GM12891 (cell line): ENCODE results near the gene GCNA. TPM values are rescaled to one million over a fixed set of nuclear protein-coding genes. Genes with fewer than 3 reads are reported as not detected.

Experiments
- DNase-seq: peaks from one replicate; pipeline ENCODE4 v3.0.0; 2011; ENCODE audit warnings: low spot score; ENCODE audit not compliant: insufficient read length
- FAIRE-seq: peaks from 2 replicates; lab custom pipeline; 2011; peaks lifted over from hg19 to GRCh38; lab: Jason Lieb, UNC
- PAX5 ChIP-seq: IDR thresholded peaks from 2 replicates; pipeline ENCODE4 v1.6.1; 2011; ENCODE audit warnings: low read length, moderate library complexity, mild to moderate bottlenecking; ENCODE audit not compliant: insufficient read depth, severe bottlenecking
- POLR2A ChIP-seq: IDR thresholded peaks from 2 replicates; pipeline ENCODE4 v1.6.1; 2011; ENCODE audit warnings: low read depth, low read length, control low read depth
- POLR2AphosphoS5 ChIP-seq: IDR thresholded peaks from 2 replicates; pipeline ENCODE4 v1.6.1; 2011; ENCODE audit warnings: low read depth, low read length, control low read depth
- POU2F2 ChIP-seq: IDR thresholded peaks from 2 replicates; pipeline ENCODE4 v1.6.1; 2011; ENCODE audit warnings: low read depth, mild to moderate bottlenecking, control low read depth, low read length, moderate library complexity
- SPI1 ChIP-seq: IDR thresholded peaks from 2 replicates; pipeline ENCODE4 v1.6.1; 2011; ENCODE audit warnings: low read depth, low read length, control low read depth
- TAF1 ChIP-seq: IDR thresholded peaks from 2 replicates; pipeline ENCODE4 v1.6.1; 2011; ENCODE audit warnings: low read depth, low read length, control low read depth
- polyA plus RNA-seq: library from polyadenylated mRNA; unstranded; fragments of >200 nt; gene quantifications from one replicate; pipeline ENCODE4 v1.2.1, GENCODE V29; 2012; ENCODE audit warnings: low read depth, missing spikeins, inconsistent platforms; ENCODE audit not compliant: missing spikeins

Gene GCNA
- polyA plus RNA-seq, result 0.58 TPM

- DNase-seq (no peak), FAIRE-seq (no peak)
- no peak for TF ChIP-seq TAF1
- TF ChIP-seq POLR2A, result no peak
- no peak for TF ChIP-seq POU2F2
- TF ChIP-seq PAX5, result no peak
- TF ChIP-seq POLR2AphosphoS5, result no peak
- no peak for TF ChIP-seq SPI1
Observed at GRCh38 chrX:71578253-71579135, at the start of gene GCNA. TSS of gene GCNA (plus strand) at chrX:71578437. CDS start at chrX:71580822, 2,385 bp downstream.

- FAIRE-seq, result peak; percentile 95
- TF ChIP-seq SPI1, result no peak
- no peak for TF ChIP-seq TAF1
- no peak for TF ChIP-seq POU2F2
- TF ChIP-seq PAX5, result no peak
- no peak for TF ChIP-seq POLR2A
- no peak for DNase-seq
Observed at GRCh38 chrX:71532078-71532752, 46.0 kb upstream of the GCNA start.

- FAIRE-seq, result peak; percentile 98
- DNase-seq, result peak; percentile 25
- TF ChIP-seq TAF1, result peak; percentile 91
- no peak for TF ChIP-seq PAX5
- peak; percentile 85; the same call in 1 of the 2 replicates for TF ChIP-seq POLR2A
- TF ChIP-seq POU2F2, result peak; percentile 81; the same call in 1 of the 2 replicates
- TF ChIP-seq SPI1, result 0 out of 2 replicates have a peak, but pooled peaks have one; percentile 13
- peak; percentile 81 for TF ChIP-seq POLR2AphosphoS5
Observed at GRCh38 chrX:71532753-71533425, 45.3 kb upstream of the GCNA start, which contains the start of gene OGT. TSS of gene OGT (plus strand) at chrX:71533104. CDS start at chrX:71533300, 196 bp downstream.

- FAIRE-seq (no peak), DNase-seq (no peak)
- TF ChIP-seq PAX5 (no peak), POLR2A (no peak), SPI1 (no peak), POLR2AphosphoS5 (no peak), TAF1 (no peak), POU2F2 (no peak)
Observed at GRCh38 chrX:71533516-71533850, 44.8 kb upstream of the GCNA start.

DNA sequence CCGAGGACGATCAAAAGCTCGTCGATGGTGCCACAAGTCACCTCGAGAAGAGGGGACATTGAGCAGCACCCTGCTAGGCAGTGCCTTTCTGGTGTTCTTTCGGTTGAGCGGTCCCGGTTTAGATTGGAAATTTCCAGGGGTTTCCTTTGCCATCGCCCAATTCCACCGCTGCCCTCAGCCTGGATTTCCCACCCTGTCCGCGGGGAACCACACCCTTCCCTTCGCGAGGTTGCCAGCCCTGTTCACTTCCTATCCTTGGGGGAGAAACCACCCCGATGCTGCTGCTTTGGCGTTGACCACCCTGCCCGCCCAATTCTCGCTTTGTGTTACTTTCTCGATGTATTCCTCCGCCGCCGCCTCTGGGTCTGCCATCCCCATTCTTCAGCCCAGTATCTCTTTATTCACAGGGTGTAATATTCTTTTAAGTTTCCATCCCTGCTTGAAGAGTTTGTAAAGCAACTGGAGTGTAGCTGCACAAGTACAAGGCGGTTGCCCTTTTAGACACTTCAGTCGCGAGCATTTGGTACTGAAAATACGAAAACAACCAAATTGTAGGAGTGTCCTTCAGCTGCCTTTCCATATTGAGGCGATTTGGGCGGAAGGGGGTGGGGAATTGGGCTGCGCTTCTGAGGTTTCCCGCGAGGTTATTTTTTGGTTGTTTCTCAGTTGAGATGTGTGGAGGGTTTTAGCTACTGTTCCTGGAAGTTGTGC, 44.2 kb upstream of the GCNA start:
- FAIRE-seq, result peak; percentile 70
- no peak for DNase-seq
- TF ChIP-seq POLR2AphosphoS5 (no peak; the same call in 1 of the 2 replicates), POLR2A (no peak), SPI1 (no peak), POU2F2 (no peak), PAX5 (no peak), TAF1 (no peak)

- FAIRE-seq, result no peak
Observed at GRCh38 chrX:71534773-71535544, 43.3 kb upstream of the GCNA start.

DNA sequence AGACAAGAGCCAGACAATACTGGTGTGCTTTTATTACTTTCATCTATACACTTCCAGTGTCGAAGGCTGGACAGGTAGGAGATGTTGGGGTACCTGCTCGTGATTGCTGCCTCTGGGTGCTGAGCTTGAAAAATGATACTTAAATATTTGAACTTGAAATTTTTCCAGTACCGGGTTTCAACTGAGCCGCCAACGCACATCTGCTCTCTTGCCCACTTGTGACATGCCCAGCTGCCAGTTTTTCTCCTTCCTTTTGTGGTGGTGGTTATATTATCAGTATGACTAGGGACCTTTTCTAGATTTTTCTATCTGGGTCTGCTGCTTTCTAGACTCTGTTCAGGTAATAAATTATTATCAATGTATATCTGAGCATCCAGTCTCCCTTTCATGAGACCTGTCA, 42.0 kb upstream of the GCNA start:
- TF ChIP-seq POLR2A (no peak), POLR2AphosphoS5 (no peak), POU2F2 (no peak), TAF1 (no peak), PAX5 (no peak), SPI1 (no peak)
- FAIRE-seq, result peak; percentile 67
- no peak for DNase-seq

More at GRCh38 chrX:71534773-71535544, 43.3 kb upstream of the GCNA start:
- DNase-seq, result no peak
- no peak for TF ChIP-seq TAF1
- no peak for TF ChIP-seq SPI1
- no peak for TF ChIP-seq POU2F2
- TF ChIP-seq PAX5, result no peak
- no peak for TF ChIP-seq POLR2A
- no peak for TF ChIP-seq POLR2AphosphoS5
